ENCODE data around the gene SLC12A2. TPM values are rescaled to one million over a fixed set of nuclear protein-coding genes. Genes with fewer than 3 reads are reported as not detected.
A peak's percentile ranks its signal among the peaks of the same experiment; 100 is the strongest.

SLC12A2 gene
- total RNA-seq, 1 donor from 2014 or later, result 11.5 TPM

- DNase-seq, result no peak
- Histone ChIP-seq H3K27me3 (ENCODE audit: low read depth) (no peaks in the 10 kb centered on the region), H3K9me3 (replicated peaks) (peaks cover 20% of the 10 kb centered on the region), H3K36me3 (peaks cover 20% of the 10 kb centered on the region), H3K4me3 (no peak overlapping the region), H3K27ac (replicated peaks) (no peak overlapping the region), H3K4me1 (peaks cover 12% of the 10 kb centered on the region)
- intact Hi-C loops (cut with micrococcal nuclease), result no loop called here
- TF ChIP-seq CTCF (IDR thresholded peaks at IDR 0.05; ENCODE audit: borderline replicate concordance), result no peak
Observed at GRCh38 chr5:128052780-128053179, 30.8 kb upstream of the SLC12A2 start.

GRCh38 chr5:128053291-128053954 is 30.1 kb upstream of the SLC12A2 start:
- H3K4me3 ChIP-seq, result no peak overlapping the region
- no peak for TF ChIP-seq CTCF (IDR thresholded peaks at IDR 0.05; ENCODE audit: borderline replicate concordance)
- intact Hi-C loops (cut with micrococcal nuclease), result no loop called here

GRCh38 chr5:128060644-128061385 is 22.8 kb upstream of the SLC12A2 start:
- no peak overlapping the region for H3K27ac ChIP-seq (replicated peaks)
- no peak for TF ChIP-seq CTCF (IDR thresholded peaks at IDR 0.05; ENCODE audit: borderline replicate concordance)
- no peaks in the 10 kb centered on the region for H3K27me3 ChIP-seq (ENCODE audit: low read depth)

More at GRCh38 chr5:128053291-128053954, 30.1 kb upstream of the SLC12A2 start:
- peaks cover 24% of the 10 kb centered on the region for H3K36me3 ChIP-seq
- H3K27me3 ChIP-seq (ENCODE audit: low read depth), result no peaks in the 10 kb centered on the region
- DNase-seq, result no peak
- peaks cover 18% of the 10 kb centered on the region for H3K9me3 ChIP-seq (replicated peaks)
- peak overlapping the region; percentile 43 for H3K27ac ChIP-seq (replicated peaks)
- H3K4me1 ChIP-seq, result peaks cover 12% of the 10 kb centered on the region

GRCh38 chr5:128062172-128062746 is 21.3 kb upstream of the SLC12A2 start:
- DNase-seq, result no peak
- Histone ChIP-seq H3K4me1 (no peaks in the 10 kb centered on the region), H3K27me3 (ENCODE audit: low read depth) (no peaks in the 10 kb centered on the region), H3K27ac (replicated peaks) (no peak overlapping the region), H3K36me3 (peaks cover 19% of the 10 kb centered on the region), H3K9me3 (replicated peaks) (no peaks in the 10 kb centered on the region), H3K4me3 (no peak overlapping the region)
- intact Hi-C loops (cut with micrococcal nuclease), result no loop called here
- TF ChIP-seq CTCF (IDR thresholded peaks at IDR 0.05; ENCODE audit: borderline replicate concordance), result no peak

More at GRCh38 chr5:128060644-128061385, 22.8 kb upstream of the SLC12A2 start:
- Histone ChIP-seq H3K36me3 (peaks cover 19% of the 10 kb centered on the region), H3K4me3 (no peak overlapping the region), H3K4me1 (no peaks in the 10 kb centered on the region), H3K9me3 (replicated peaks) (no peaks in the 10 kb centered on the region)
- intact Hi-C loops (cut with micrococcal nuclease), result no loop called here
- DNase-seq, result no peak

GRCh38 chr5:128074171-128074570 is 9.4 kb upstream of the SLC12A2 start:
- no peak for TF ChIP-seq CTCF (IDR thresholded peaks at IDR 0.05; ENCODE audit: borderline replicate concordance)
- intact Hi-C loops (cut with micrococcal nuclease), result no loop called here
- no peak for DNase-seq
- no peak overlapping the region for H3K27ac ChIP-seq (replicated peaks)
- H3K36me3 ChIP-seq, result peaks cover 15% of the 10 kb centered on the region
- H3K27me3 ChIP-seq (ENCODE audit: low read depth), result no peaks in the 10 kb centered on the region
- no peaks in the 10 kb centered on the region for H3K9me3 ChIP-seq (replicated peaks)
- no peak overlapping the region for H3K4me3 ChIP-seq
- peaks cover 11% of the 10 kb centered on the region for H3K4me1 ChIP-seq

All from left ventricle myocardium inferior (tissue), 1 donor.